Sigmoid colon (tissue), 4 donors: ENCODE data around the gene TUBGCP3.

ENCODE experiments used
- EP300 ChIP-seq, 4 donors: sonication (generic); formaldehyde crosslinking; IDR thresholded peaks; one replicate each; pipeline ENCODE4 v1.6.1; 2017; ENCODE audit warnings: antibody characterized with exemption in 4 of 4
- POLR2A ChIP-seq, 2 donors: fragments of 450-650 bp; IDR thresholded peaks; one replicate each; pipeline ENCODE4 v1.6.1; 2016; ENCODE audit warnings: antibody characterized with exemption in 2 of 2, mild to moderate bottlenecking in 2 of 2, moderate library complexity in 2 of 2
- POLR2AphosphoS5 ChIP-seq, 4 donors: sonication (generic); formaldehyde crosslinking; IDR thresholded peaks; one replicate each; pipeline ENCODE4 v1.6.1; 2017; ENCODE audit warnings: antibody characterized with exemption in 4 of 4
- TF ChIP-seq, protein P1 (sequence below), 4 experiments: fragments of 450-650 bp in 3 of 4; fragments of 200-600 bp in 1 of 4; IDR thresholded peaks; one replicate each; pipeline ENCODE4 v1.5.1; 2016 to 2019; ENCODE audit warnings: antibody characterized with exemption in 4 of 4, mild to moderate bottlenecking in 3 of 4, moderate library complexity in 2 of 4

DNA sequence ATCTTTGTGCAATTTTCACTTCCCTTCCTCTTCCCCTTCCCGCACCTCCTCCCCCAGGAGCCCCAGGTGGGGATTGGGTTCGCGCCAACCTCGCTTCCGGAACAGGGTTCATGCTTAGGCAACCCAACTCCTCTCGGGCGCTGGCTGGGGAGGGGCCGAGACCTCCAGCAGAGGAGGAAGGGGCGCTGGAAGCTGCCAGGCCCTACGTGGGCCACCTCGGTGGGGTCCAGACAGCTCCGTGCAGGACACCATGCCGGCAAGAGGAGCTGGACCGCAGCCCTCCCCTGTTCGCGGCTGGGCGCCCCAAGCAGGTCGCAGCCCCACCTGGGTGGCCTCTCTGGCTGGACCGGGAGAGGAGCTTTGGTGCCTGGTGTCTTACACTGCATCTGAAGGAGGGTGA, 120.7 kb downstream of the TUBGCP3 start:
- TF ChIP-seq, protein P1, sequence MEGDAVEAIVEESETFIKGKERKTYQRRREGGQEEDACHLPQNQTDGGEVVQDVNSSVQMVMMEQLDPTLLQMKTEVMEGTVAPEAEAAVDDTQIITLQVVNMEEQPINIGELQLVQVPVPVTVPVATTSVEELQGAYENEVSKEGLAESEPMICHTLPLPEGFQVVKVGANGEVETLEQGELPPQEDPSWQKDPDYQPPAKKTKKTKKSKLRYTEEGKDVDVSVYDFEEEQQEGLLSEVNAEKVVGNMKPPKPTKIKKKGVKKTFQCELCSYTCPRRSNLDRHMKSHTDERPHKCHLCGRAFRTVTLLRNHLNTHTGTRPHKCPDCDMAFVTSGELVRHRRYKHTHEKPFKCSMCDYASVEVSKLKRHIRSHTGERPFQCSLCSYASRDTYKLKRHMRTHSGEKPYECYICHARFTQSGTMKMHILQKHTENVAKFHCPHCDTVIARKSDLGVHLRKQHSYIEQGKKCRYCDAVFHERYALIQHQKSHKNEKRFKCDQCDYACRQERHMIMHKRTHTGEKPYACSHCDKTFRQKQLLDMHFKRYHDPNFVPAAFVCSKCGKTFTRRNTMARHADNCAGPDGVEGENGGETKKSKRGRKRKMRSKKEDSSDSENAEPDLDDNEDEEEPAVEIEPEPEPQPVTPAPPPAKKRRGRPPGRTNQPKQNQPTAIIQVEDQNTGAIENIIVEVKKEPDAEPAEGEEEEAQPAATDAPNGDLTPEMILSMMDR (IDR thresholded peaks at IDR 0.05), result no peak
- no peak for TF ChIP-seq POLR2A (IDR thresholded peaks at IDR 0.05)
- TF ChIP-seq POLR2AphosphoS5 (IDR thresholded peaks at IDR 0.05), result no peak
- TF ChIP-seq EP300 (IDR thresholded peaks at IDR 0.05), result no peak
